A549 treated with RU486 at 1 μM for 4 hours (cell line): ENCODE results near the gene PNLIPRP1. TPM values are rescaled to one million over a fixed set of nuclear protein-coding genes. Genes with fewer than 3 reads are reported as not detected.

Experiments used
- total RNA-seq: library from RNA; stranded (reverse); fragments of 200-300 nt; extraction: Qiagen RNA extraction; gene quantifications from 5 replicates; pipeline ENCODE4 v1.2.3, GENCODE V29; 2022; ENCODE audit warnings: low read depth

The PNLIPRP1 gene
- not detected in 5 replicates for total RNA-seq

GRCh38 chr10:116590590-116591444 is at the start of gene PNLIPRP1:
Gene PNLIPRP1, plus strand, starts transcription at chr10:116590959. Its CDS starts 171 bp downstream, at chr10:116591130.

GRCh38 chr10:116545756-116546155 is 45.0 kb upstream of the PNLIPRP1 start, which contains the start of gene PNLIP:
Gene PNLIP, plus strand, starts transcription at chr10:116545931. Its CDS starts 162 bp downstream, at chr10:116546093.

GRCh38 chr10:116620423-116621400 is 30.0 kb downstream of the PNLIPRP1 start, which contains the start of gene PNLIPRP2:
Gene PNLIPRP2, plus strand, starts transcription at chr10:116620953.

Other genes starting within 250 kb of the PNLIPRP1 start
- gene PNLIPRP3, start 163.1 kb upstream of the PNLIPRP1 start, total RNA-seq: not detected in 5 replicates
- not detected in 5 replicates for gene PNLIP, start 45.0 kb upstream of the PNLIPRP1 start, total RNA-seq
- gene PNLIPRP2, start 30.0 kb downstream of the PNLIPRP1 start, total RNA-seq: 0.10 to 0.32 TPM in 2 of 5 replicates, not detected in the others
- gene HSPA12A, start 151.6 kb downstream of the PNLIPRP1 start, total RNA-seq: 9.3 to 13.0 TPM (median 12.2 TPM) in 5 replicates